UCSD-AML1 (cell line): Measurements from ENCODE around the gene MROH2B.
"Not testable (repeated sequence)": the region's sequence is repeated elsewhere in the genome, so short reads cannot be mapped to it uniquely, and the experiment has no call there.

Source experiments
- DNase-seq: peaks from one replicate; lab custom pipeline; 2025; ENCODE audit not compliant: unreplicated experiment; lab: John Stamatoyannopoulos, UW

Gene MROH2B

DNA sequence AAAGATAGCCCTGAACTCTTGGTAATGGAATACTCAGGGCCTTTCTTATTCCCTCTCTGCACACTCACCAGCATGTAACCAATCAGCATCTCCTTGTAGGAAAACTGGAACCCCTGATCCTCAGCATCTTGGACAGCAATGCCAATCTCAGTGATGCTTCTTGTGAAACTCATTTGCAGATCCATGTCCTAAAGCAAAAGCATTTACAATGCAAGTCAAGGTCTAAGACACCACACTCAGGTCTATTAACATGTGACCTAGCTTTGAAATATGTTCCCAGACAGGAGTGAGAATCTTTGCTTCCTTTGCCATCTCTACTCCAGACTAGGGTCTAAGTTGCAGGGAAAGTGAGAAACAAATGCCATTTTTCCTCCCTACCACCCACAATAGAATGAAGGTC is 38.2 kb downstream of the MROH2B start:
- no peak for DNase-seq

DNA sequence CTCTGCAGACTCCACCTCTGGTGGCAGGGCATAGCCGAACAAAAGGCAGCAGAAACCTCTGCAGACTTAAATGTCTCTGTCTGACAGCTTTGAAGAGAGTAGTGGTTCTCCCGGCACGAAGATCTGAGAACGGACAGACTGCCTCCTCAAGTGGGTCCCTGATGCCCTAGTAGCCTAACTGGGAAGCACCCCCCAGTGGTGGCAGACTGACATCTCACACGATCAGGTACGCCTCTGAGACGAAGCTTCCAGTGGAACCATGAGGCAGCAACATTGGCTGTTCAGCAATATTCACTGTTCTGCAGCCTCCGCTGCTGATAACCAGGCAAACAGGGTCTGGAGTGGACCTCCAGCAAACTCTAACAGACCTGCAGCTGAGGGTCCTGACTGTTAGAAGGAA is 48.5 kb downstream of the MROH2B start:
- DNase-seq = not testable (repeated sequence)

DNA sequence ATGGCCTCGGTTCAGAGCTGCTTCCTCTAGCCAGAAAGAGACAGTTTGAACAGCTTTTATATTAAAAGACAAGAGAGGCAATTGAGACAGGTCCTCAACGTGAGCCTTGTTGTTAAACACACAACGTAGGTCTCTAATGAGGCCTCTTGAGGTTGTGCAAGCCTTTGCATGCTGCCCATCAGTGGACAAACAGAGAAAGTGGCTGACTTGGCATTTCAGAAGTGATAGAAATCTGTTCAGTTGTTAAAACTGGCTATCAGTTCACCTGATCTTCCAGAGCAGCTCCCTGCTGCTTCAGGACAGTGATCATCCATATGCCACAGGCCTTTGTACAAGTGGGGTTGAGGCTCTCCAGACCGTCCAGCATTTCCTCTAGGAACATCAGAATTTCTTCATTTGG is 58.8 kb downstream of the MROH2B start:
- no peak for DNase-seq

DNA sequence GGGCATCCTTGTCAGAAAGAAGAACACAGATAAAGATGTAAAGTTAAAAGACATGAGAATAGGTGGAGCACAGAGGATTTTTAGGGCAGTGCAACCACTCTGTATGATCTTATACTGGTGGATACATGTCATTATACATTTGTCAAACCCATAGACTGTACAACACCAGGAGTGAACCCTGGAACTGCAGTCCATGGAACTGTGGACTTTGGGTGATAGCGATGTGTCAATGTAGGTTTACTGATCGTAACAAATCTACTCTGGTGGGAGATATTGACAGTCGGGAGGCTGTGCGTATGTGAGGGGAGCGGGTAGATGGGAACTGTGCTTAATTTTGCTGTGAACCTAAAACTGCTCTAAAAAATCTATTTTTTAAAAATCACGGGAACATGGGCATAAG is 60.6 kb downstream of the MROH2B start:
- no peak for DNase-seq

DNA sequence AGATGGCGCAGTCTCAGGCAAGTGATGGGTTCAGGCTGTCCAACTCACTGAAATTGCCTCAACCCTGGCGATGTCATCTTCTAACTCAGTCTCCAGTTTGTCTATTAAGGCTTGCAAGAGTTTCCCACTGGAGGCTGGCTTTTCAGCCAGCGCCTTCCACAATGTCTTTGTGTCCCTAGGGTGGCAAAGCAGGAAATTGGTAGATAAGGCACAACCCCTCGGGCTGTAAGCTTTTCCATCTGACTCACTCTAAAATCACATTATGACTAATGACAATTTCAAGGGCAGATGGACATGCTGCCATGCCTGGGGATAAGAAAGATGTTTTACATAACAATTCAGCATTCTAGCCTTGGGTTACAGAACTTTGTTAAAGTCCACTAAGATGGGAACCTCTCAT is 61.9 kb downstream of the MROH2B start:
- no peak for DNase-seq

- no peak for DNase-seq
These were observed 66.2 kb downstream of the MROH2B start for GRCh38 chr5:41004931-41005330.

- no peak for DNase-seq
These were observed 67.3 kb downstream of the MROH2B start for GRCh38 chr5:41003670-41004376.

DNA sequence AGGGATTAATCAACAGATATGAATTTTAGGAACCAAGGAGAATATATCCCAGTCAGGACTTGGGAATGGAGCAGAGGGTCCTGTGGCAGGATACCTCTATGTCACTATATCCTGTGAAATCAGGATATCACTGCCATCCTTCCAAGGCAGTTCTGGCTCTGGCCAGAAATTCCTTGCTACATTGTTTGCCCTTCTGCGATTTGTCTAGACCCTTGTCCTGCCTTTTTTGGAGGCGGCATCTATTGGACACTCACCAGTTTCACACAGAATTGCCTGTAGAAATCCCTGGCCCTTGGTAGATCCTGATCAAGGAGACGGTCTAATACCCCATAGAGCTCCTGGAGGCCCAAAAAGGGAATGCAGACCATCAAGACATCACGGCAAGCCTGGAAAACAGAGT is 71.2 kb downstream of the MROH2B start:
- no peak for DNase-seq

DNA sequence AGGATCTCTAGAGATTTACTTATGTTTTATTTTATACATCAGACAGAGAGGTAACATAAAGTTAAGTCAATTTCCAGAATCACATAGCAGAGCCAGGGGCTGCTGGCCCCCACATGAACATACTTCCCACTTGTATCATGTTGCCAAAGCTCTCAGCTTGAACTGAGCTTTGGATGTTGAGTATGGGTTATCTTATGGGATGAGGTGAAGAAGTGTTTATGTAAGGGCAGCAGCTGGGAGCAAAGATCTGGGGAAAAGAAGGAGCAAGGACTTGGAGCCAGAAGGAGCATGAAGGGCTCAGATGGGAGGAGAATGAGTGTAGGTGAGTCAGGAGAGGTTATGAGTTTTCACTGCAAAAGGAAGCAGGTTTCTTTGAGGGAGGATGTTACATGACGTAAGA is 72.0 kb downstream of the MROH2B start:
- DNase-seq = no peak

DNA sequence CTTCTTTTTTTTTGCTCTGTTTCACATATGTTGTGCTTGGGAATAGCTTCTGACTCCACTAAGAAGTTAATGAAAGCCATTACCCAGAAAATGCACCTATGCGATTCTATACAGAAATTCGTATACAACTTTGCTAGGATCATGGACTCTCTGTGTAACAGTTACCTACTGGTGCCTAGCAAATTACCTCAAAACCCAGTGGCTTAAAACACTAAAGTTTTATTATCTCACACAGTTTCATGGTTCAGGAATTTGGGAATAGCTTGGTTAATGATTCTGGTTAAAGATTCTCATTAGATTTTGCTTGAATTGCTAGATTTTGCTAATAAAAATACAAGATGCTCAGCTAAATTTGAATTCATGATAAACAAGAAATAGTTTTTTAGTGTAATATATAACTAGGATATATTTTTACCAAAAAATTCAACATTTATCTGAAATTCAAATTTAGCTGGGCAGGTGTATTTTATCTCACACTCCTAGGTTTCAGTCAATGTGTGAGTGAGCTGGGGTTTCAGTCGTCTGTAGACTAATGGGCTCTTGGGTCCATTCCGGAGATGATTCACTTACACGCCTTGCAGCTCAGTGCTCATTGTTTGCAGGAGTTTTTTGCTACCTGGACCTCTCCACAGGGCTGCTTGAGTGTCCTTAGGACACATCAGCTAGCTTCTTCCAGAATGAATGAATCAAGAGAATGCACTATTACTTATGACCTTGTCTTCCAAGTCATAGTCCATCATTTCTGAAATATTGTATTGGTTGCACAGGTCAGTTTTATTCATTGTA is 75.1 kb downstream of the MROH2B start:
- DNase-seq = no peak

DNA sequence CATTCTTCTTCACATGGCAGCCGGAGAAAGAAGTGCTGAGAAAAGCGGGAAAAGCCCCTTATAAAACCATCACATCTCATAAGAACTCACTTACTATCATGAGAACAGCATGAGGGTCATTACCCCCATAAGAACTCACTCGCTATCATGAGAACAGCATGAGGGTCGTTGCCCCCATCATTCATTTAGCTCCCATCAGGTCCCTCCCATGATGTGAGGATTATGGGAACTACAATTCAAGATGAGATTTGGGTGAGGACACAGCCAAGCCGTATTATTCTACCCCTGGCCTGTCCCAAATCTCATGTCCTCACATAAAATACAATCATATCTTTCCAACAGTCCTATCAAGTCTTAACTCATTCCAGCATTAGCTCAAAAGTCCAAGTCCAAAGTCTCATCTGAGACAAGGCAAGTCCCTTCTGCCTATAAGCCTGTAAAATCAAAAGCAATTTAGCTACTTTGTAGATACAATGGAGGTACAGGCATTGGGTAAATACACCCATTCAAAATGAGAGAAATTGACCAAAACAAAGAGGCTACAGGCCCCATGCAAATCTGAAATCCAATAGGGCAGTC is 79.1 kb downstream of the MROH2B start:
- DNase-seq = no peak

DNA sequence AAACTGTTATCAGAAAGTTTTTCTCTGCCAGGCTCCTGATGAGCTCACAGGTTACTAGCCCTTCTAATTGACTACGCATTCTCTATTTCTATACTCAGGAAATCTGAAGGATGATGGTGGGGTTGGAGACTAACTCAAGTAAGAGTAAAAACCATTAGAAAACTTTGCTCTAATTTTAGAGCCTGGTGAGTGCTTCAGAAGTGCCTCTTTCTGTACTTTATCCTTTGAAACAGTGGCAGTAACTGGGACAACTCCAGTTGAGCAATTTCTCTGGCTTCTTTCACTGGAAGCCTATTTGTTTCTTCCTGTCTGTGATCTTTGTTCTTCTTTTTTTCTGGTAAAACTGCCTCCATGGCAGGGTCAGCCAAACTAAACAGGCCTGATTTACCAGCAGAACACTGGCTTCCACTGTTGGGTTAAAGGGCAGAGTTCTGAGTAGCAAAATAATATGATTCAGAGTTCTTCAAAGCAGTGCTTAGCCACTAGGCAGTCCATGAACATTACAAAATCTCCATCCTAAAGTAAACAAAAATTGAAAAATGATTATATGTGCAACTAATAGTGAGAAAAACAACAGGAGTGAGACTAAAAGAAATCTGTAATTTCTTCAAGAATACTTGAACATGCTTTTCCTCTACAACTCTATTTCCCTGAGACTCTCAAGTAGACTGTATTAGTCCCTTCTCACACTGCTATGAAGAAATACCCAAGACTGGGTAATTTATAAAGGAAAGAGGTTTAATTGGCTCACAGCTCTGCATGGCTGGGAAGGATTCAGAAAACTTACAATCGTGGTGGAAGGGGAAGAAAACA is 79.8 kb downstream of the MROH2B start:
- DNase-seq = no peak

DNA sequence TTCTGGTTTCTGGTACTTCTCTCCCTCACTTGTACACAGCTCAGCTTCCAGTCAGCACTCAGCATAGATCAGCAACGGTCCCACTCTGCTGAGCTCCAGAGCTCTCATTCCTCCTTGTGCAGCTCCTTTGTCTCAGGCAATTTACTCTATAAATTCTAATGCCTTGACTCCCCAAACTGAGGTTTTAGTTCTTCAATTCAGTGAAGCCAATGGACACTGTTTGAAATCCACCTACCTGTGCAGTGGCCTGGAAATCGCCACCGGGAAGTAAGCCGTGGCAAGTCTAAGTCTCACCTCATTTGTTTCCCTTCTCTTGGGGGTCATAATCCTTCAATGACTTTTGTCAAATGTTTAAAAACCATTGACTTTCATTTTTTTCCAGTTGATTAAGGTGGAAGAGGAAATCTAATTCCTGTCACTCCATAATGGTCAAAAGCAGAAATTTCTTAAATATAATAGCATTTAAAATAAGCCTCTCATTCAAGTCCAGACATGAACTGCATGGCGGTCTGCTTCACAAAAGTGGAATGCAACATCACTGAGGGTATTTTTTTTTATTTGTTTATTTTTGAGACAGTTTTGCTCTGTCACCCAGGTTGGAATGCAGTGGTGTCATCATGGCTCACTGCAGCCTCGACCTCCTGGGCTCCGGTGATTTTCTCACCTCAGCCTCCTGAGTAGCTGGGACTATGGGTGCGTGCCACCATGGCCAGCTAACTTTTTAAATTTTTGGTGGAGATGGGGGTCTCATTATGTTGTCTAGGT is 82.2 kb downstream of the MROH2B start:
- no peak for DNase-seq

DNA sequence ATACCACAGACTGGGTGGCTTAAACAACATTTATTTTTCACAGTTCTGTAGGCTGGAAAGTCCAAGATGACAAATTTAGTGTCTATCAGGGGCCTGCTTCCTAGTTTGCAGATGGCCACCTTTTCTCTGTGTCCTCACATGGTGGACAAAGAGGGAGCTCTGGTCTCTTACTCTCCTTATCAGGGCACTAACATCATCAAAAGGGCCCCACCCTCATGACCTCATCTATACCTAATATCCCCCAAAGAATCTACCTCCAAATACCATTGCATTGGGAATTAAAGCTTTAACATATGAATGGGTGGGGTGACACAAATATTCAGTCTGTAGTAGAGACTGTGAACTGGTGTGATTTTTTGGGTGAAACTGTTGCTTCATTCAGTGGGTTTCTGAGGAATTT is 83.8 kb downstream of the MROH2B start:
- no peak for DNase-seq

DNA sequence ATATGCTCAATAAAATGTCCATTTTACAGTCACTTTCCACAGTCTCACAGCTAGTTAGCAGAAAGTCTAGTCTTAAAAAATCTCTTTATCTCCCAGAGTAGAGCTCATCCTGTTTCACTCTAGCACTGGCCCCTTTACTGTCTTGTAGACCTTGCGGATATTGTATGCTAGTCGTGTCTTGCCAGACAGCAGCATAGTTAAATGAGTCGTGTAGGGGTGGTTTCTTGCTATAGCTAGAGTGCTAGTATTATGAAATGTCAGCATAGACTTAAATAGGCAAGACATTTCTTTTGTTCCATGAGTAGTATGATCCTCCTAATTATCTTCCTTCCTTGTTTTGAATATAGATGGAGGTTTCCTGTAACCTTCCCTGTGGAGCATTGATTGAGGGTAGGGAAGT is 84.5 kb downstream of the MROH2B start:
- DNase-seq = no peak

DNA sequence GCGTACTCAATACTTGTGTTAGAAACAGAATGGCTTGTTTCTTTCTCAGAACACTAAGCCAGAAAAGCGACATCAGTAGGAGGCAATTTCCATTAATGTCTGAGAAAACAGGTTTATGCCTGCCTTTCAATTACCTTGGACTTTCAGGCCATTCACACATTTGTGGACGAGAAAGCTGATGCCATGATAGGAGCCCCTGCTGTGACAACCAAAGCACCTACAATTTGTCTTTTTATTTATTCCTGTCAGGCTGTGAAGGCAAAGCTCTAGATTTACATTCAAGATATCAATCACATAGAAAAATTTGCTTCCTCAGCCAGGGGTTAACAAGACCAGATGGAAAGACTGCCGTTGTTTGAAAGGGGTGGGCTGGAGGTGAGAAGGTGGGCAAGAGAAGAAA is 85.6 kb downstream of the MROH2B start:
- DNase-seq = no peak

GRCh38 chr5:40984884-40985283 is 86.3 kb downstream of the MROH2B start:
- DNase-seq = no peak

- no peak for DNase-seq
These were observed 87.4 kb downstream of the MROH2B start for GRCh38 chr5:40983781-40984180.

DNA sequence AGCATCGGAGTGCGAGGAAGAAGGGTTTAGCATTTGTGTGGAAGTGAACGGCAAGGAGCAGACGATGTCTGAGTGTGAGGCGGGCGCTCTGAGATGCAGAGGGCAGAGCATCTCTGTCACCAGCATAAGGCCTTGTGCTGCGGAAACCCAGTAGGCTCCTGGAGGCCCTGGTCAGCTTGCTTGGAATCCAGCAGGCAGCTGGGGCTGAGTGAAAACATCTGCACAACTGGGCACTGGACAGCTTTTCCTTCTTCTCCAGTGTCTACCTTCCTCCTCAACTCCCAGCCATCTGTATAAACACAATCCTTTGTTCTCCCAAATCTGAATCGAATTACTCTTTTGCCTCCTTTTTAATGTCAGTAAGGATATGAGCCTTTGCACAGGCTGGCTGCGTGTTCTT is 89.7 kb downstream of the MROH2B start:
- DNase-seq = no peak

DNA sequence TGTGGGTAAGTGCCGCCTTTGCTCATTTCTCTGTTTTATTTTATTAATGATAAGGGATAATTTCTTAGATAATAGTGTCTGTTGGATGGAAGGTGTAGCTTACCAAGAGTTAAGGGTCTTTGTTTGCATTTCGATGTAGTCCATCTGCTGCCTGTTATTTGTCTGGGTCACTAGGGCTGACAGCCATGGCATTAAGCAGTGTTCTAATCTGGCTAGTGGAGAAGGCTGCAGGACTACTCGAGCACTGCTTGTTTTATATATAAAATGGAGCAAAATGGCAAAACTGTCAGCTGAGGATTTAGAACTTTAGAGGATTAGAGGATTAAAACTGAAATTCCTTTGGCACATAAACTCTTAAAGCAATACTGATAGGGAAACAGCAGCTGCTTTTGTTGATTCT is 94.3 kb downstream of the MROH2B start:
- no peak for DNase-seq

- DNase-seq = no peak
These were observed 95.1 kb downstream of the MROH2B start for GRCh38 chr5:40976041-40976440.
